Measurements from ENCODE around the gene BBS9.
"Not testable (repeated sequence)": the region's sequence is repeated elsewhere in the genome, so short reads cannot be mapped to it uniquely, and the experiment has no call there.

Gene BBS9

GRCh38 chr7:33432821-33433220, 303.5 kb downstream of the BBS9 start:
- DNase-seq (ENCODE audit: low spot score), result no peak

GRCh38 chr7:33433357-33433756, 304.0 kb downstream of the BBS9 start:
- no peak for DNase-seq (ENCODE audit: low spot score)

- DNase-seq (ENCODE audit: low spot score), result no peak
These were observed 315.1 kb downstream of the BBS9 start for GRCh38 chr7:33444511-33444910.

GRCh38 chr7:33446551-33446950, 317.2 kb downstream of the BBS9 start:
- DNase-seq (ENCODE audit: low spot score), result no peak

GRCh38 chr7:33448035-33448434, 318.7 kb downstream of the BBS9 start:
- DNase-seq (ENCODE audit: low spot score), result no peak

- no peak for DNase-seq (ENCODE audit: low spot score)
These were observed 320.5 kb downstream of the BBS9 start for GRCh38 chr7:33449847-33450246.

GRCh38 chr7:33452805-33453502, 323.6 kb downstream of the BBS9 start:
- no peak for DNase-seq (ENCODE audit: low spot score)

GRCh38 chr7:33457039-33457438, 327.7 kb downstream of the BBS9 start:
- no peak for DNase-seq (ENCODE audit: low spot score)

GRCh38 chr7:33458581-33458980, 329.2 kb downstream of the BBS9 start:
- no peak for DNase-seq (ENCODE audit: low spot score)

- peak; percentile 56 for DNase-seq (ENCODE audit: low spot score)
These were observed 330.0 kb downstream of the BBS9 start for GRCh38 chr7:33459340-33459751.

- DNase-seq (ENCODE audit: low spot score), result no peak
These were observed 333.8 kb downstream of the BBS9 start for GRCh38 chr7:33463131-33463530.

- DNase-seq (ENCODE audit: low spot score), result no peak
These were observed 336.8 kb downstream of the BBS9 start for GRCh38 chr7:33466203-33466602.

GRCh38 chr7:33471636-33472242, 342.4 kb downstream of the BBS9 start:
- DNase-seq (ENCODE audit: low spot score), result no peak

GRCh38 chr7:33472348-33473025, 343.1 kb downstream of the BBS9 start:
- DNase-seq (ENCODE audit: low spot score), result no peak

GRCh38 chr7:33477719-33478480, 348.5 kb downstream of the BBS9 start:
- DNase-seq (ENCODE audit: low spot score), result no peak

- not testable (repeated sequence) for DNase-seq (ENCODE audit: low spot score)
These were observed 355.1 kb downstream of the BBS9 start for GRCh38 chr7:33484476-33484875.

GRCh38 chr7:33485747-33486493, 356.6 kb downstream of the BBS9 start:
- peak; percentile 4 for DNase-seq (ENCODE audit: low spot score)

GRCh38 chr7:33486633-33487032, 357.3 kb downstream of the BBS9 start:
- DNase-seq (ENCODE audit: low spot score), result no peak

GRCh38 chr7:33487998-33488682, 358.8 kb downstream of the BBS9 start:
- DNase-seq (ENCODE audit: low spot score), result no peak

GRCh38 chr7:33494474-33494873, 365.1 kb downstream of the BBS9 start:
- no peak for DNase-seq (ENCODE audit: low spot score)

GRCh38 chr7:33495207-33495606, 365.8 kb downstream of the BBS9 start:
- no peak for DNase-seq (ENCODE audit: low spot score)

All from RKO (cell line).